WTC11 (cell line): ENCODE measurements around the gene MIGA2. TPM values are rescaled to one million over a fixed set of nuclear protein-coding genes. Genes with fewer than 3 reads are reported as not detected.

Experiments
- ATAC-seq: fragments of 200-7000 bp; cut with Tn5 transposase; 2 replicates; pipeline ENCODE4 v1.10.0; 2021; ENCODE audit warnings: mild to moderate bottlenecking, moderate library complexity
- CTCF ChIA-PET: fragments of 300-600 bp; sonication (Branson Sonifier 250); formaldehyde crosslinking; loops from one replicate; lab custom pipeline; 2021; ENCODE audit warnings: antibody characterized with exemption; lab: Charles Lee
- POLR2A ChIA-PET: fragments of 350-600 bp; sonication (Branson Sonifier 250); formaldehyde crosslinking; loops from one replicate; lab custom pipeline; 2021; ENCODE audit warnings: antibody characterized with exemption; lab: Charles Lee
- DNase-seq: peaks from one replicate; pipeline ENCODE4 v3.0.0; 2021; ENCODE audit warnings: low spot score
- H3K27ac Mint-ChIP-seq: 2 replicates; pipeline ENCODE4 v1.8.0; 2021; ENCODE audit warnings: mixed read lengths
- H3K27me3 Mint-ChIP-seq: 2 replicates; pipeline ENCODE4 v1.8.0; 2021; ENCODE audit warnings: low read depth, mild to moderate bottlenecking, moderate library complexity, mixed read lengths
- H3K36me3 Mint-ChIP-seq: 2 replicates; pipeline ENCODE4 v1.8.0; 2021; ENCODE audit warnings: mixed read lengths
- H3K4me1 Mint-ChIP-seq: 2 replicates; pipeline ENCODE4 v1.8.0; 2022; ENCODE audit warnings: mixed read lengths
- H3K4me3 Mint-ChIP-seq: 2 replicates; pipeline ENCODE4 v1.8.0; 2021; ENCODE audit warnings: mild to moderate bottlenecking, moderate library complexity, mixed read lengths
- H3K9me3 Mint-ChIP-seq: 2 replicates; pipeline ENCODE4 v1.8.0; 2021; ENCODE audit warnings: mixed read lengths
- AFF4 ChIP-seq: sonication (generic); formaldehyde crosslinking; IDR thresholded peaks from 2 replicates; pipeline ENCODE4 v1.8.1; 2023; ENCODE audit warnings: mild to moderate bottlenecking, missing genetic modification reagents, borderline replicate concordance
- CREB1 ChIP-seq: sonication (generic); formaldehyde crosslinking; IDR thresholded peaks from 2 replicates; pipeline ENCODE4 v1.8.0; 2023; ENCODE audit warnings: mild to moderate bottlenecking, missing genetic modification reagents
- ELF4 ChIP-seq: sonication (generic); formaldehyde crosslinking; IDR thresholded peaks from 2 replicates; pipeline ENCODE4 v1.8.1; 2022; ENCODE audit warnings: low read depth, mild to moderate bottlenecking, moderate library complexity, missing genetic modification reagents
- EMX1 ChIP-seq: fragments of 250-450 bp; sonication (Bioruptor Pico); IDR thresholded peaks from 2 replicates; pipeline ENCODE4 v1.8.0; 2021; ENCODE audit warnings: mild to moderate bottlenecking
- ETV6 ChIP-seq: sonication (generic); formaldehyde crosslinking; IDR thresholded peaks from 2 replicates; pipeline ENCODE4 v1.8.1; 2022; ENCODE audit warnings: mild to moderate bottlenecking, missing genetic modification reagents
- GRHL2 ChIP-seq: fragments of 250-450 bp; sonication (Bioruptor Pico); IDR thresholded peaks from 2 replicates; pipeline ENCODE4 v1.8.0; 2022; ENCODE audit warnings: mild to moderate bottlenecking, moderate library complexity; ENCODE audit not compliant: insufficient replicate concordance, severe bottlenecking
- HMGA2 ChIP-seq: fragments of 250-450 bp; sonication (Bioruptor Pico); IDR thresholded peaks from 2 replicates; pipeline ENCODE4 v1.4.0; 2021; ENCODE audit warnings: mild to moderate bottlenecking, moderate library complexity
- JAZF1 ChIP-seq: fragments of 250-450 bp; sonication (Bioruptor Pico); IDR thresholded peaks from 2 replicates; pipeline ENCODE4 v1.9.0; 2021; ENCODE audit warnings: moderate library complexity, mild to moderate bottlenecking, inconsistent platforms
- JUN ChIP-seq: sonication (generic); formaldehyde crosslinking; IDR thresholded peaks from 2 replicates; pipeline ENCODE4 v1.8.0; 2023; ENCODE audit warnings: mild to moderate bottlenecking, missing genetic modification reagents
- KAT7 ChIP-seq: sonication (generic); formaldehyde crosslinking; IDR thresholded peaks from 2 replicates; pipeline ENCODE4 v1.8.1; 2023; ENCODE audit warnings: missing genetic modification reagents, mild to moderate bottlenecking, borderline replicate concordance
- NFATC4 ChIP-seq: fragments of 250-450 bp; sonication (Bioruptor Pico); IDR thresholded peaks from 2 replicates; pipeline ENCODE4 v1.9.0; 2021; ENCODE audit warnings: mild to moderate bottlenecking
- NFYB ChIP-seq: sonication (generic); formaldehyde crosslinking; conservative IDR thresholded peaks from 2 replicates; pipeline ENCODE4 v1.8.0; 2022; ENCODE audit warnings: low read depth, missing genetic modification reagents
- NR2C2 ChIP-seq: sonication (generic); formaldehyde crosslinking; IDR thresholded peaks from 2 replicates; pipeline ENCODE4 v1.8.0; 2022; ENCODE audit warnings: mild to moderate bottlenecking, missing genetic modification reagents
- OVOL2 ChIP-seq: fragments of 250-450 bp; sonication (Bioruptor Pico); IDR thresholded peaks from 2 replicates; pipeline ENCODE4 v1.9.0; 2021; ENCODE audit warnings: mild to moderate bottlenecking, borderline replicate concordance
- TEAD1 ChIP-seq: sonication (generic); formaldehyde crosslinking; IDR thresholded peaks from 2 replicates; pipeline ENCODE4 v1.8.0; 2022; ENCODE audit warnings: mild to moderate bottlenecking, missing genetic modification reagents
- TEAD4 ChIP-seq: sonication (generic); formaldehyde crosslinking; IDR thresholded peaks from 2 replicates; pipeline ENCODE4 v1.8.0; 2022; ENCODE audit warnings: mild to moderate bottlenecking, missing genetic modification reagents
- TP53 ChIP-seq: sonication (generic); formaldehyde crosslinking; IDR thresholded peaks from 2 replicates; pipeline ENCODE4 v1.8.1; 2023; ENCODE audit warnings: mild to moderate bottlenecking, missing genetic modification reagents
- ZNF281 ChIP-seq: sonication (generic); formaldehyde crosslinking; IDR thresholded peaks from 2 replicates; pipeline ENCODE4 v1.8.0; 2023; ENCODE audit warnings: mild to moderate bottlenecking, missing genetic modification reagents
- ZNF396 ChIP-seq: fragments of 250-450 bp; sonication (Bioruptor Pico); IDR thresholded peaks from 2 replicates; pipeline ENCODE4 v1.8.0; 2021; ENCODE audit warnings: mild to moderate bottlenecking, moderate library complexity, borderline replicate concordance
- ZNF416 ChIP-seq: fragments of 250-450 bp; sonication (Bioruptor Pico); IDR thresholded peaks from 2 replicates; pipeline ENCODE4 v1.9.0; 2021; ENCODE audit warnings: mild to moderate bottlenecking, inconsistent platforms
- ZNF423 ChIP-seq: fragments of 250-450 bp; sonication (Bioruptor Pico); IDR thresholded peaks from 2 replicates; pipeline ENCODE4 v2.1.2; 2022; ENCODE audit warnings: mild to moderate bottlenecking, moderate library complexity
- ZNF532 ChIP-seq: fragments of 250-450 bp; sonication (Bioruptor Pico); IDR thresholded peaks from 2 replicates; pipeline ENCODE4 v1.9.0; 2021; ENCODE audit warnings: mild to moderate bottlenecking, borderline replicate concordance
- total RNA-seq: library from RNA; stranded (reverse); gene quantifications from 3 replicates; pipeline ENCODE4 v1.2.3, GENCODE V29; 2021
- TF ChIP-seq, protein P1 (sequence below): sonication (generic); formaldehyde crosslinking; IDR thresholded peaks from 2 replicates; pipeline ENCODE4 v1.8.0; 2022; ENCODE audit warnings: mild to moderate bottlenecking, missing genetic modification reagents
- TF ChIP-seq, protein P2 (sequence below): sonication (generic); formaldehyde crosslinking; IDR thresholded peaks from 2 replicates; pipeline ENCODE4 v1.8.1; 2022; ENCODE audit warnings: missing genetic modification reagents, borderline replicate concordance
- TF ChIP-seq, protein P3 (sequence below): sonication (generic); formaldehyde crosslinking; conservative IDR thresholded peaks from 2 replicates; pipeline ENCODE4 v1.8.1; 2022; ENCODE audit warnings: mild to moderate bottlenecking, missing genetic modification reagents

Gene MIGA2
- total RNA-seq, 1 experiment from 2014 or later = 61.7 TPM

DNA sequence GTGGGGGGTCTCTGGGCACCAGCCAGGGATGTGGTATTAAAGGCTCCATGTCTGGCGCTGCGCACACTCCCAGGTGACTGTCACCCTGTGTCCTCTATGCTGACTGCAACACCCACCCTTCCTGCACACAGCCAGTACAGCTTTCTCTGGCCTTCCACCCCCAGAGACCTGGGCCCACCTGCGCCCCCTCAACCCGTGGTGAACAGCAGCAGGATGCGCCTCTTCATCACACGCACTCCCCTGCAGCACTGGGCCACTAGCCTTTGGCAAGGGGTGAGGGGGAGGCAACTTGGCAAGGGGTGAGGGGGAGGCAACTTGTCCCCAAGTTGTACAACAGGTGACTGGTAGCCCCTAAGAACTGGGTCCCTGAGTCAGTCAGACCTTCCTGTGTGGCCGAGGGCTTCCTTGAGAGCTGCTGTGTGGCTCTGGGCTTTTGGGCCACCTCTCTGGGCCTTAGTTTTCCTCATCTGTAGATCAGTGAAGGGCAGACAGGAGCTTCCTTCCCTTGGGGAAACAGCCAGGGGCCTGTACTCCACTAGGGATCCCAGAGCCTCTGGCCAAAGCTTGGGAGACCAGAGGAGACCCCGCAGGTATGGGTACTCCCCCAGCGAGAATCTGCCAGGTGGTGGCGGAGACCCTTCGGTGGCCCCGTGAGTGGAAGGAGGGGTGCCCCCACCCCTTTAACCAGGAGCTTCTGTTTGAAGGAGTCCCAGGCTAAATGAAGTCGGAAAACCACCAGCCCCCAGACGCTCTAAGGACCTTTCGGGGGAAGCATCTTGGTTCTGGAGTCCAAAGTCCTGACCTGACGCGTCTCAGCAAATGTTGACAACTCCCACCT lies 69.7 kb downstream of the MIGA2 start (continued):
- TF ChIP-seq AFF4 (CRISPR knock-in tag) = no peak
- no peak for TF ChIP-seq TEAD4 (CRISPR knock-in tag)
- TF ChIP-seq NR2C2 = no peak
- no peak for TF ChIP-seq HMGA2 (CRISPR knock-in tag)
- TF ChIP-seq JUN (CRISPR knock-in tag) = no peak
- no peak for TF ChIP-seq TP53 (CRISPR knock-in tag)
- no peak for TF ChIP-seq ETV6 (CRISPR knock-in tag)
- no peak for TF ChIP-seq CREB1 (CRISPR knock-in tag)
- no peak for TF ChIP-seq JAZF1 (CRISPR knock-in tag)
- no peak for TF ChIP-seq ZNF416 (CRISPR knock-in tag)
- TF ChIP-seq NFATC4 (CRISPR knock-in tag) = no peak
- TF ChIP-seq NFYB (CRISPR knock-in tag) = no peak
- TF ChIP-seq ZNF281 (CRISPR knock-in tag) = no peak

DNA sequence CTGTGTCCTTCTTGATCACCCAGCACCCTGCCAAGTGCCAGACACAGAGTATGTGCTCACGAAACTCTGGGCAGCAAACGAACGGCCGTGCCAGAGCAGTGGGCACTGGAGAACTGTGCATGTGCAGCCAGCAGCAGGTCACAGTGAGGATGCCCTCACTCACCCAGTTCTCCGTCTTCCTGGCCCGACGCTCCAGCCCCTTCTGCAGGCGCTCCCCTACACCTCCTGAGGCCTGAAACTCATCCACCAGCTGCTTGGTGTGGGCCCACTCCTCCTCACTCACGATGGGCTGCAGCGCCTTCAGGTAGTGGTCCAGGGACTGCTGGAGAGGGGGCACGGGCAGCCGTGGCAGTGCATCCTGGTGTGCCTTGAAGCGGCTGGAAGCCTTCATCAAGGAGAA lies 71.2 kb downstream of the MIGA2 start:
- Mint-ChIP-seq H3K36me3 (no peaks in the 10 kb centered on the region), H3K9me3 (no peaks in the 10 kb centered on the region), H3K4me3 (no peak overlapping the region), H3K27ac (peak overlapping the region; percentile 5; the same call in 1 of the 2 replicates), H3K27me3 (peaks cover 17% of the 10 kb centered on the region), H3K4me1 (peaks cover 10% of the 10 kb centered on the region)
- no peak for DNase-seq
- CTCF ChIA-PET = no interaction called here
- POLR2A ChIA-PET = no interaction called here
- no peak for ATAC-seq
- TF ChIP-seq ZNF423 (CRISPR knock-in tag) (no peak), KAT7 (CRISPR knock-in tag) (no peak), ZNF532 (no peak), OVOL2 (CRISPR knock-in tag) (no peak), TEAD1 (no peak), ZNF396 (CRISPR knock-in tag) (no peak), EMX1 (no peak), ELF4 (CRISPR knock-in tag) (no peak), JAZF1 (CRISPR knock-in tag) (no peak), GRHL2 (CRISPR knock-in tag) (no peak)
- TF ChIP-seq, protein P1, sequence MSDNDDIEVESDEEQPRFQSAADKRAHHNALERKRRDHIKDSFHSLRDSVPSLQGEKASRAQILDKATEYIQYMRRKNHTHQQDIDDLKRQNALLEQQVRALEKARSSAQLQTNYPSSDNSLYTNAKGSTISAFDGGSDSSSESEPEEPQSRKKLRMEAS (CRISPR knock-in tag) = no peak
- TF ChIP-seq, protein P2, sequence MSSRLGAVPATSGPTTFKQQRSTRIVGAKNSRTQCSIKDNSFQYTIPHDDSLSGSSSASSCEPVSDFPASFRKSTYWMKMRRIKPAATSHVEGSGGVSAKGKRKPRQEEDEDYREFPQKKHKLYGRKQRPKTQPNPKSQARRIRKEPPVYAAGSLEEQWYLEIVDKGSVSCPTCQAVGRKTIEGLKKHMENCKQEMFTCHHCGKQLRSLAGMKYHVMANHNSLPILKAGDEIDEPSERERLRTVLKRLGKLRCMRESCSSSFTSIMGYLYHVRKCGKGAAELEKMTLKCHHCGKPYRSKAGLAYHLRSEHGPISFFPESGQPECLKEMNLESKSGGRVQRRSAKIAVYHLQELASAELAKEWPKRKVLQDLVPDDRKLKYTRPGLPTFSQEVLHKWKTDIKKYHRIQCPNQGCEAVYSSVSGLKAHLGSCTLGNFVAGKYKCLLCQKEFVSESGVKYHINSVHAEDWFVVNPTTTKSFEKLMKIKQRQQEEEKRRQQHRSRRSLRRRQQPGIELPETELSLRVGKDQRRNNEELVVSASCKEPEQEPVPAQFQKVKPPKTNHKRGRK = no peak
- TF ChIP-seq, protein P3, sequence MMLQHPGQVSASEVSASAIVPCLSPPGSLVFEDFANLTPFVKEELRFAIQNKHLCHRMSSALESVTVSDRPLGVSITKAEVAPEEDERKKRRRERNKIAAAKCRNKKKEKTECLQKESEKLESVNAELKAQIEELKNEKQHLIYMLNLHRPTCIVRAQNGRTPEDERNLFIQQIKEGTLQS (CRISPR knock-in tag) = no peak
